ENCODE results near the gene STK4. TPM values are rescaled to one million over a fixed set of nuclear protein-coding genes. Genes with fewer than 3 reads are reported as not detected.

Gene STK4
- total RNA-seq: 24.7 and 25.3 TPM in 2 replicates

DNA sequence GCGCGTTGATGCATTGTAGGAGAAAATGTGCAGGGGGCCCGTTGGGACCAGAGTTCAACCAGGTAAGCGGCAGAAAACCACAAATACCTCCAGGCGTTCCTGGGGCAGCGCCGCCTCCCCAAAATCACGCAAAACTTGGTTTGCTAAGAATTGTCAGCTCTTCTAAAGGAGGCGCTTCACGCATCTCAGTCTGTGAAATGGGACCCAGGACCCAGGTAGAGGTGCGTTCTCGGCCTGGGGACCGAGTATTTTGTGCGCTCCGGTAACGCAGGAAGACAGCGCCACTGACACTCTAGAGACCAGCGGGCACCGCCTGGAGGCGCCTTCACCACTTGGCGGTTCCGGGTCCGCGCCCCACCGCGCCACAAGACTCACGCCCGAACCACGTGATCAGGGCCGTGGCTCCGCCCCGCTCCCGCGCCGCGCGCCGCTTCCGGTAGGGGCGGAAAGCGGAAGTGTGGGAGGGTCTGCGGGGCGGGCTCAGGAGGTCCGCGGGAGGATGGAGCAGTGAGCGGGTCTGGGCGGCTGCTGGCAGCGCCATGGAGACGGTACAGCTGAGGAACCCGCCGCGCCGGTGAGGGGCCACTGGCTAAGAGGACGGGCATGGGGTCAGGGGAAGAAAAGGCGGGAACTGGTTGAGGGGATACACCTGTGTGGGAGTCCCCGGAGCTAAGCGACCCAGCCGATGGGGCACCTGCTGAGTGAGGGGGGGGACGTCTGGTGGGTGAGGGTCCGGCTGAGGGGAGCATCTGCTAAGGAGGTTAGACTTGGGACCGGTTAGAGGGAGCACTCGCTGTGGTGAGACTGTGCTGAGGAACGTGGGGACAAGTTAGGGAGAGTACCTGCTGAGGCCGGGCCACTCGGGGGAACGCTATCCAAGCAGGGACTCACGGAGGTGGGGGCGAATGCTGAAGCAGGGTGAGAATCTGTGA is at the start of gene STK4:
TSS of gene STK4 (plus strand) at position 483 of the 932 bp plus-strand sequence. CDS start at position 540, 57 bp downstream.

DNA sequence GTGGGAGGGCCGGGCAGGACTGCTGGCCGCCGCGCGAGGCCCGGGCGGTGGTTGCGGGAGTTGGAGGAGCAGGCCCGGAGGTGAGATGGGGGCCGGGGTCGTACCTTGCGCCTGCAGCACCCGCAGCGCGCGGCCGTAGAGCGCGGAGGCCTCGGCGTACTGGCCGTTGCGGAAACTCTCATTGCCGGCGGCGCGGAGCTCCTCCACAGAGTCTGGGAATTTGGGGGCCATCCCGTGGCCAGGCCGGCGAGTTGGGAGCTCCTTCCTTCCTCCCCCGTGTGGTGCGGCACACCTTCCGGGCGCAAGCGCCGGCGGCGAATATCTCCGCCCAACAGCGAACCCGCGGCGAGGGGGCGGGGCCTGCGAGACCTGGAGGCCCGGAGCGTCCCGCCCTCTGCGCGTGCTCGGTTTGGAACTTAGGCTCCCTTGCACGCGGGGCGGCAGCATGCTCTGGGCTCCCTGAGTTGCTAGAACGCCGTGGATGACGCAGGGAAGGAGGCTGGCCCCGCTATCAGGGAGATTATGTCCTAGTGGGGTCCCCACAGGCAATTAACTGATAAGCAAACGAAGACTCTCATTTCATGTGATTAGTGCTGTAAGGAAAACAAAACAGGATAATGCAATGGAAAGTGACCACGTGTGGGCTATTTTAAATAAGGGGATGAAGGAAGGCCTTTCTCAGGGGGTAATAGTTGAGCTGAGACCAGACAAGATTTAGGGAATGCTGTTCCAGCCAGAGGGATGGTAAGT is 6.0 kb upstream of the STK4 start, which contains the start of gene TOMM34:
TSS of gene TOMM34 (minus strand) at position 295 of the 750 bp plus-strand sequence. CDS start at position 231, 64 bp downstream.

DNA sequence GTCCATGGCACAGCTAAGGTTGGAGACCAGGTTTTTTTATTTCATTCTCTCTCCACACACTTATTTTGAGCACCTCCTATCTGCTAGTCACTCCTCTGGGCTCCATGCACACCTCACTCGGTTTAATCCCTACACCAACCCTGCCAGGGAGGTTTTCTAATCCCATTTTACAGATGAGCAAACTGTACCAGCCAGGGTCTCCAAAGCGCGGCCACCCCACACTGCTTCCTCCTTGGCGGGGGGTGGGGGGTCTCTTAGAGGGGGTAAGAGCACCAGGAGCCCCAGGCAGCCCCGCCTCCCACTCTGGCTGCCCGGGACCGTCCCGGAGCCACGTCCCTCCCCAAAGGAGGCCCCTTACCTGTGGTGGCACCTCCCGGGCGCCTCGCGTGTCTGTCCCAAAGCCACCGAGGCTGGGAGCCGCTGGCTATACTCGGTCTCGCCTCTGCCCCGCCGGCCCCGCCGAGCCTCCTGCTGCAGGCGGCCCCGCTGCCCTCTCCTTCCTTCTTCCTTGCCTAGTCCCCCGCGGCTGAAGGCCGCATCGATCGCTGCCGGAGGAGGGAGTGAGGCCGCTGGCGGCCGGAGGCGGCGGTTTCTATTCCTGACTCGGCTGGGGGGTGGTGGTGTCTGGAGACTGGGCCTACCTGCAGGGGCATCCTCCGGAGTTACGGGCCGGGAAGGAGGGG is 134.4 kb downstream of the STK4 start, which contains the start of gene KCNS1:
TSS of gene KCNS1 (minus strand) at position 565 of the 683 bp plus-strand sequence. CDS start 1,891 bp downstream, outside the sequence.

DNA sequence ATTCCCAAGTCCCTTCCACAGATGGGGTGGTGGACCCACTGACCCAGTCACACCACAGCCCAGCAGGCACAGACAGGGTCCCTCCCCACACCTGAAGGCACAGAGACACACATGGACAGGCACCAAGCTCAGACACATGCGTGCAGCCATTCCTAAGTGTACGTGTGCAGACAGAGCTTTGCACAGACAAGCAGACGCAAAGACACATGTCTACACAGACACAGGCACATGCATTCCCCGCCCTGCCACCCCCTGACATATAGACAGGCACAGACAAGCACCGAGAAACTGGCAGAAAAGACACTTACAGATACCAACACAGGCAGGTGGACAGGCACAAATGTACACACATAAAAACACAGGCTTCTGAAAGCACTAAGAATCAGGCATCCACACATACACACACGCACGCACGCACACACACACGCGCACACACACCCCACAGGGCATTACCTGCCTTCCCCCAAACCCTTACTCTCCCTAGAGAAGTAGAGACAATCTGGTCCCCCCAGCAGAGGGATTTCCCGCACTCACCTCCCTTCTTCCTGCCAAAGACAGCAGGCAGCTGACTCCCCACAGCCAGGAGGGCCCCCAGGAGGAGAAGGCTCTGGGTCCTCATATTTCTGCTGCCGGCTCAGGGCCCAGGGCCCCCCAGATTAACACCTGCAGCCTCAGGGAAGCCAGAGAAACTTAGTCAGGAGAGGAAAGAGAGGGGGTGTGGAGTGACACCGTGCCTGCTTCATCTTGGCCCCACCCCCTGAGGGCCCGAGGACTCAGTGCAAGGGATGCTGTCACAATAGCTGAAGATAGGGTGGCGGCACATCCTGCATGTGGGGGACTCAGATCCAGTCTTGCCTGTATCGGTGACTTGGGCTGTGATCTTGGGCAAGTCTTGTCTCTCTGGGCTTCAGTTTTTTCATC is 148.4 kb downstream of the STK4 start, which contains the start of gene WFDC5:
TSS of gene WFDC5 (minus strand) at position 710 of the 921 bp plus-strand sequence. CDS start at position 619, 91 bp downstream.

DNA sequence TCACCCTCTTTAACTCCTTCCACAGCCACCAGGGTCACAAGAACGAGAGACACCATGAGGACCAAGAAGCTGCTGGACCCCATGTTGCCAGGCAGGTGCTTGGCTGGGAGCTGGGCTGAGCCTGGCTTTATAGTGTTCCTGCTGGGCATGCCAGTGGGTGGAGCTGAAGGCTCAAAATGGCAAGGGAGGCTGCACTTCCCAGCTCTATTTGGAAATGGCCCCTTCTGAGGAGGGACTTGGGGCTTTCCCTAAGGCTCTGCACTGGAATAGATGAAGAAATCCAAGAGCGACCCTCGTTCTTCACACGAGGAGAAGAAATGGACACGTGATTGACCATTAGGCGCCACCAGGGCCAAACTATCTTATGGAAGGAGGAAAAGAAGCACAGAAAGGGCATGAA is 158.1 kb downstream of the STK4 start, which contains the start of gene WFDC12:
TSS of gene WFDC12 (minus strand) at position 101 of the 400 bp plus-strand sequence. CDS start at position 83, 18 bp downstream.

Other genes starting within 250 kb of the STK4 start
- 0.96 TPM in 1 of 2 replicates, not detected in the other for gene KCNK15, start 220.6 kb upstream of the STK4 start, total RNA-seq
- under 0.01 TPM in 1 of 2 replicates, not detected in the other for gene RIMS4, start 156.0 kb upstream of the STK4 start, total RNA-seq
- 65.1 and 69.3 TPM in 2 replicates for gene YWHAB, start 80.8 kb upstream of the STK4 start, total RNA-seq
- gene PABPC1L, start 56.5 kb upstream of the STK4 start, total RNA-seq: 8.1 and 11.8 TPM in 2 replicates
- 21.5 and 34.7 TPM in 2 replicates for gene TOMM34, start 6.1 kb upstream of the STK4 start, total RNA-seq
- 1.1 and 3.9 TPM in 2 replicates for gene KCNS1, start 134.6 kb downstream of the STK4 start, total RNA-seq
- gene WFDC5, start 148.7 kb downstream of the STK4 start, total RNA-seq: 2.4 TPM in 1 of 2 replicates, not detected in the other
- gene WFDC12, start 158.0 kb downstream of the STK4 start, total RNA-seq: 0.96 TPM in 1 of 2 replicates, not detected in the other
- 7.0 and 45.3 TPM in 2 replicates for gene PI3, start 208.4 kb downstream of the STK4 start, total RNA-seq
- not detected in 2 replicates for gene SEMG1, start 240.5 kb downstream of the STK4 start, total RNA-seq

Measured in tracheal epithelial cell (primary cell).